H1 (cell line): Measurements from ENCODE around the gene MOB3B. TPM values are rescaled to one million over a fixed set of nuclear protein-coding genes. Genes with fewer than 3 reads are reported as not detected.

Experiments
- polyA plus RNA-seq, 7 experiments: library from polyadenylated mRNA; depleted of rRNA in 3 of 7; stranded (reverse) in 5 of 7; unstranded in 2 of 7; fragments of >200 nt in 5 of 7; fragments of 200-250 nt in 2 of 7; gene quantifications; 1 replicate in 5 of 7; 2 replicates in 1 of 7; 4 replicates in 1 of 7; pipeline versions ENCODE4 v1.2.1 to v1.2.3, GENCODE V29; 2011 to 2013; ENCODE audit warnings: missing spikeins in 2 of 7, mixed read lengths in 2 of 7
- total RNA-seq: library from RNA; stranded (reverse); fragmentation: NEBNext Ultra II Directional; extraction: Animal tissue kit (Norgen Biotek cat#: 25700); gene quantifications from 2 replicates; pipeline ENCODE4 v1.2.1, GENCODE V29; 2021

Gene MOB3B
- total and polyA plus RNA-seq, 2 of the 8 experiments (the other 6 are each of a cell fraction or from before 2014, with no cell fraction given) = 12.7 to 16.1 TPM

Other genes starting within 250 kb of the MOB3B start
- gene EQTN, start 232.7 kb downstream of the MOB3B start, total RNA-seq = 0.52 TPM in 1 of 2 replicates, not detected in the other
- gene EQTN, start 232.7 kb downstream of the MOB3B start, polyA plus RNA-seq (2011; rRNA removed) = 0.23 TPM in 1 of 2 replicates, not detected in the other
- not detected in 2 replicates for gene IFNK, start 5.5 kb downstream of the MOB3B start, total RNA-seq
- gene IFNK, start 5.5 kb downstream of the MOB3B start, polyA plus RNA-seq (2011; rRNA removed) = not detected in 2 replicates
- 16.2 and 17.5 TPM in 2 replicates for gene C9orf72, start 43.7 kb upstream of the MOB3B start, total RNA-seq
- 4.5 and 7.2 TPM in 2 replicates for gene C9orf72, start 43.7 kb upstream of the MOB3B start, polyA plus RNA-seq (2011; rRNA removed)